Femur (tissue), 1 donor: ENCODE results near the gene CNPPD1.
"Not testable (repeated sequence)": the region's sequence is repeated elsewhere in the genome, so short reads cannot be mapped to it uniquely, and the experiment has no call there.

Source experiments
- DNase-seq: peaks from one replicate; pipeline ENCODE4 v3.0.0-alpha.2; 2017

Gene CNPPD1

DNA sequence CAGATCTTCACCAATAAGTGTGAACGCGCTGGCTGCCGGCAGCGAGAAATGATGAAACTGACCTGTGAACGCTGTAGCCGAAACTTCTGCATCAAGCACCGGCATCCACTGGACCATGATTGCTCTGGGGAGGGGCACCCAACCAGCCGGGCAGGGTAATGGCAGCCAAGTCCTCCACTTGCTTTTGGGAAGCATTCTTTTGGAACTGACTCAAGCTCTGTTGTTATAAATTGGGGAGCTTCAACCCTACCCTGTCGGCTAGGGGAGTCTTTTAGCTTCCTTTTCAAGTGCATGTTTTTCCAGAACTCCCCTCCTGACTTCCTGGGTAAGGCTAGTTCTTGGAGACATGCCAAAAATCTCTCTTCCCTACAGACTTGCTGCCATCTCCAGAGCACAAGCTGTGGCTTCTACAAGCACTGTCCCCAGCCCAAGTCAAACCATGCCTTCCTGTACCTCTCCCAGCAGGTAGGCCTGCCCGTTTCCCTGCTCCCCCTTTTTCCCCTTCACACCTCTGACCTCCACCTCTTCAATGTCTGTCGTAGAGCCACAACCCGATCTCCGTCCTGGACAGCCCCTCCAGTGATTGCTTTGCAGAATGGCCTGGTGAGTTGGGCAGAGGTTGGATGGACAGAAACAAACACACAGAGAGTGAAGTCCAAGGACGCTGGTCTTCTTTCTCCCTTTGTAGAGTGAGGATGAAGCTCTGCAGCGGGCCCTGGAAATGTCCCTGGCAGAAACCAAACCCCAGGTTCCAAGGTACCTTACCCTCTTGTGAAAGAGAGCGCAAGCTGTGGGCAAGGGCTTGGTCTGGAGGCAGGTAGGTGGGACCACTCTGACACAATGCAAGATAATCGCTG, 31.4 kb upstream of the CNPPD1 start:
- peak; percentile 22 for DNase-seq

DNA sequence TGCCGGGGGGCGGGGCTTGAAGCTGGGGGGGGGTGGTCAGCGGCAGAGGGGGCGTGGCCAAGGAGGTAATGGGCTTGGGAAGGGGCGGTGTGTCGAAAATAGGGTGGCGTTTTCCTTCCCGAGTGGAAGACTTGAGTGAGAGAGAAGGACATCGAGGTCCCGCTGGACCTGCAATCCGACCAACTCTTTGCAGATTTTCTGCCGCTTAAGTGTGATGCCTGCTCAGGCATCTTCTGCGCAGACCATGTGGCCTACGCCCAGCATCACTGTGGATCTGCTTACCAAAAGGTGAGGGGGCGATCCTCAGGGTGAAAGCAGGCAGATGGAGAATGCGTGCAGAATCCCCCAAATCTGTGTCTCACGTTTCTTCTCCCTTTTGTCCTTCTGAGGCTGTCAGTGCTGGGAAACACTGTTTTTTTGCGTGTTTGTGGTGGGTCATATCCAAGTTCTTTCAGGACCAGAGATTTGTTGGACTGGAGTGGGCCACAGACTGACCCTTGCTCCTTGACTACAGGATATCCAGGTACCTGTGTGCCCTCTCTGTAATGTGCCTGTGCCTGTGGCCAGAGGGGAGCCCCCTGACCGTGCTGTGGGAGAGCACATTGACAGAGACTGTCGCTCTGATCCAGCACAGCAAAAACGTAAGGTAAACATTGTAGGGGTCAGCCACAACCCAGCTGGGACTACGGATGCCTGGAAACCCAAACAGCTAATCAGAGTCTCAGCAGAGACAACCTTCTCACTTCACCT, 30.6 kb upstream of the CNPPD1 start:
- no peak for DNase-seq

DNA sequence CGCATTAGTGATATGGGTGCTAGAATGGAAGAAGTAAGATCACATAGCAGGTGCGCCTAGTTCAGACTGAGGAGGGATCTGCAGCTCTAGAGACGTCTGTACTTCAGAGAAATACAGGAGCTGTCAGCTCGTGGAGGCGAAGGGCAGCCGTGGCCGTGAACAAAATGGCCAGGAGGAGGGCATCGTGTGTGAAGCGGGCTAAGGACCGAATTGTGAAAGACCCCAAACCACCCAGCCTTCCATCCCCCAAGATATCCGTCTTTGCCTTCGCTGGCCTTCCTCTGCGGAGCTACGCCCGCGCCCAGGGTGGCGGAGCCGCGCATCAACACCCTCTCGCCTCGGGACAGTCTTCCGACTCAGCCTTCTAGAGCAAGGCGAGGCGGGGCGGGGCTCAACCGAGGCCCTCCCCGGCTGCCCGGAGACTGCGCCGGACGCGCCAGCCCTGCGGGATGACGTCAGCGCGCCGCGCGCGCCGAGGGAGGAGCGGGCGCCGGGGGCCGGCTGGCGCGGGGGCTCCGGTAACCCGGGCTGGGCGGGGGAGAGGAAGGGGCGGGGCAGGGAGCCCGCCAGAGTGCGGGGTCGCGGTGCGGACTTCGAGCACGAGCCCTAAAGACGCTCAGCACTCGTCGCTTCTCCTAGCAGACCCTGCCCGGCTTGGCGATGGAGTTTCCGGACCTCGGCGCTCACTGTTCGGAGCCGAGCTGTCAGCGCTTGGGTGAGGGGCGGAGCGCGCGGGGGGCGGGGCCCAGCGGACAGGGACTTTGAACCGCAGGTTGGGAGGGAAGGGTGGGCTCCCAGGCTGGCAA, 29.8 kb upstream of the CNPPD1 start, which contains the start of gene ZFAND2B:
ZFAND2B (plus strand) TSS at position 455 of the 806 bp plus-strand sequence; CDS start at position 661, 206 bp downstream.
- peak; percentile 96 for DNase-seq

DNA sequence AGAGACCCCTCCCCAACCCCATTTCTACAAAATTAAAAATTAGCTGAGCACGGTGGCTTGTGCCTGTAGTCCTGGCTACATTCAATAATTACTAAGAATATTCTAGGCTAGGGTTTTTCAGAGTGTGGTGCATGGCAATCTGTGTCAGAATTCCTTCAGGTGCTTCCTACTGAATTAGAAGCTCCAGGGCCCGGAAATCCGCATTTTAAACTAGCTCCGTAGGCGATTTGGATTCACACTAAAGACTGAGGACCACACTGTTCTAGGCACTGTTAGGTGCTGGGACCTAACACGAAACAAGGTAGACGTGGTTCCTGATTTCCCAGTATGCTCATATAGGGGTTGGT, 29.2 kb upstream of the CNPPD1 start:
- no peak for DNase-seq

DNA sequence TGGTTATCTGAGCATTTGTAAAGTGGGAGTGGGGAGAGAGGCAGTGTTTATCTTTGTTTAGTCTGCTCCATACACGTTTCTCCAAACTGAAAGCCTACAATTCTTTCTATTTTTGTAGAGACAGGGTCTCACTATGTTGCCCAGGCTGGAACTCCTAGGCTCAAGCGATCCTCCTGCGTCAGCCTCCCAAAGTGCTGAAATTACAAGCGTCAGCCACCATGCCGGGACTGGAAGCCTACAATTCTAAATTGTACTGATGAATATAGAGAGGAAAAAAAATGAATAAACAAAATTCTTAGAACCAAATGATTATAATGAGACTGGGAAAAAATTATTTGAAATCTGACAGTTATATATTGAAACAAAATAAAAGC, 28.4 kb upstream of the CNPPD1 start:
- DNase-seq: no peak

DNA sequence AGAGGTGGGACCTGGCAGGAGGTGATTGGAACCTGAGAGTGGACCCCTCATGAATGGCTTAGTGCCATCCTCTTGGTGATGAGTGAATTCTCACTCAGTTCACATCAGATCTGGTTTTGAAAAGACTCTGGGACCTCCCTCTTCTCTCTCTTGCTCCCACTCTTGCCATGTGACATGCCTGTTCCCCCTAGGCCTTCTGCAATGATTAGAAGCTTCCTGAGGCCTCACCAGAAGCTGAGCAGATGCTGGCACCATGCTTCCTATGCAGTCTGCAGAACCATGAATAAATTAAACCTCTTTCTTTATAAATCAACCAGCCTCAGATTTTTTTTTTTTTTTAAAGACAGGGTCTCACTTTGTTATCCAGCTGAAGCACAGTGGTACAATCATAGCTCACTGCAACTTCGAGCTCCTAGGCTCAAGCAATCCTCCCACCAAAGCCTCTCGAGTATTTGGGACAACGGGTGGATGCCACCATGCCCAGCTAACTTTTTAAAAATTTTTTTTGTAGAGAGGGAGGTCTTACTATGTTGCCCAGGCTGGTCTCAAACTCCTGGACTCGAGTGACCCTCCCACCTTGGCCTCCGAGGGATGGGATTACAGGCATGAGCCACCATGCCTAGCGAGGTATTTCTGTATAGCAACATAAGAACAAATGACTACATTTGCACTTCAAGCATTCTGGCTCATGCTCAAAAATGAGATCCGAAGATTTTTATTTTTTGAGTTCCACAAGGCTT, 27.9 kb upstream of the CNPPD1 start:
- DNase-seq: no peak

DNA sequence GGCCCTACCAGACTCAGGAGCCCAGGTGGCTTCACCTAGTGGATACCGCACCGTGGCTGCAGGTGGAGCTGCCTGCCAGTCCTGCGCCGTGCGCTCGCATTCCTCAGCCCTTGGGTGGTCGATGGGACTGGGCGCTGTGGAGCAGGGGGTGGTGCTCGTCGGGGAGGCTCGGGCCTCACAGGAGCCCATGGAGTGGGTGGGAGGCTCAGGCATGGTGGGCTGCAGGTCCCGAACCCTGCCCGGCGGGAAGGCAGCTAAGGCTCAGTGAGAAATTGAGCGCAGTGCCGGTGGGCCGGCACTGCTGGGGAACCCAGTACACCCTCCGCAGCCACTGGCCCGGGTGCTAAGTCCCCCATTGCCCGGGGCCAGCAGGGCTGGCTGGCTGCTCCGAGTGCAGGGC, 24.6 kb upstream of the CNPPD1 start:
- not testable (repeated sequence) for DNase-seq

DNA sequence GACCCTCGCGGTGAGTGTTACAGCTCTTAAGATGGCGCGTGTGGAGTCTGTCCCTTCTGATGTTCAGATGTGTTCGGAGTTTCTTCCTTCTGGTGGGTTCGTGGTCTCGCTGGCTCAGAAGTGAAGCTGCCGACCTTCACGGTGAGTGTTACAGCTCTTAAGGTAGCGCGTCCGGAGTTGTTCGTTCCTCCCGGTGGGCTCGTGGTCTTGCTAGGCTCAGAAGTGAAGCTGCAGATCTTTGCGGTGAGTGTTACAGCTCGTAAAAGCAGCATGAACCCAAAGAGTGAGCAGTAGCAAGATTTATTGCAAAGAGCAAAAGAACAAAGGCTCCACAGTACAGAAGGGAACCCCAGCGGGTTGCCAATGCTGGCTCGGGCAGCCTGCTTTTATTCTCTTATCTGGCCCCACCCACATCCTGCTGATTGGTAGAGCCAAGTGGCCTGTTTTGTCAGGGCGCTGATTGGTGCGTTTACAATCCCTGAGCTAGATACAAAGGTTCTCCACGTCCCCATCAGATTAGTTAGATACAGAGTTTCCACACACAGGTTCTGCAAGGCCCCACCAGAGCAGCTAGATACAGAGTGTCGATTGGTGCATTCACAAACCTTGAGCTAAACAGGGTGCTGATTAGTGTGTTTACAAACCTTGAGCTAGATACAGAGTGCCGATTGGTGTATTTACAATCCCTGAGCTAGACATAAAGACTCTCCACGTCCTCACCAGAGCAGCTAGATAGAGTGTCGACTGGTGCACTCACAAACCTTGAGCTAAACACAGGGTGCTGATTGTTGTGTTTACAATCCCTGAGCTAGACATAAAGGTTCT, 24.0 kb upstream of the CNPPD1 start:
- not testable (repeated sequence) for DNase-seq

DNA sequence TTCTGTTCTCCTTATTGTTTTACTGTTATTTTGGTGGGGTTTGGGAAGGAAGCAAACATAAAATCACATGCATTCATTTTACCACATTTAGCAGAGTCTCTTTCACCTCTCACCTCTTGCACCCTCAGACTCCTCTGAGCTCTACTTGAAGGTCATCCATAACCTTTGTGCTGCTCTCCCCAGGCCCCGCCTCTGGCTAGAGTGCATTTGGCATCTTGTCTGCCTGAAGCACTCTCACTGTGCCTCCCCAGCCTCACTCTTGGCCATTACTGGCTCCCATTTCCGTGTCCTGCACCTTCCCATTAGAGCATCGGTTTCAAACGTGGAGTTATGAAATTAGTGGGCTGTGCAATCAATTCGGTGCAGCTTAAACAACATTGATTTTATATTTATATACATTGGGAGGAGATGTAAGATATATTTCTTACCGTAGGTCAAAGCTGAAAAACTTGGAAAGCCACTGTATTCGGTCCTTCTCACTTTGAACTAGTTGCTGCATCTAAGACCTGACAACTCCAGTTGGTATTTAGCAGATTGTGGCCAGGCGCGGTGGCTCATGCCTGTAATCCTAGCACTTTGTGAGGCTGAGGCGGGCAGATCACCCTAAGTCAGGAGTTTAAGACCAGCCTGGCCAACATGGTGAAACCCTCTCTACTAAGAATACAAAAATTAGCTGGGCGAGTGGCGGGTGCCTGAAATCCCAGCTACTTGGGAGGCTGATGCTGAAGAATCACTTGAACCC, 22.9 kb upstream of the CNPPD1 start:
- no peak for DNase-seq

DNA sequence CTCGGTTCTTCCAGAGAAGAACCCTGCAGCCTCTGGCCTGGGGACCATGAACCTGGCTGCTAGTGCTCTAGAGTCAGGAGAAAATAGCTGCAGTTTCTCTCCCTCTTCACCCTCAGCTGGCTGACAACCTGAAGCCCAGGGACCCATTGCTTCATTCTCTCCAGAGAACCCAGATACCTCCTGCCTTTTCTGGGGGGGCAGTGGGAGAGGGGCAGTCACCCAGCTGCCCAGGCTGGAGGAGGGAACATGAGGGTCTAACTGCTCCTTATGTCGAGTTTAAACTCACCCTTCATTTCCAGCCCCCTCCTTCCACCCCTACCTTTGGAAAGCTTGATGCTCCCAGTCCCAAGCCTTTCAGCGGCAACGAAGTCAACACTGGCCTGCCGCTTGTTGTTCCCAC, 22.2 kb upstream of the CNPPD1 start:
- DNase-seq: no peak

DNA sequence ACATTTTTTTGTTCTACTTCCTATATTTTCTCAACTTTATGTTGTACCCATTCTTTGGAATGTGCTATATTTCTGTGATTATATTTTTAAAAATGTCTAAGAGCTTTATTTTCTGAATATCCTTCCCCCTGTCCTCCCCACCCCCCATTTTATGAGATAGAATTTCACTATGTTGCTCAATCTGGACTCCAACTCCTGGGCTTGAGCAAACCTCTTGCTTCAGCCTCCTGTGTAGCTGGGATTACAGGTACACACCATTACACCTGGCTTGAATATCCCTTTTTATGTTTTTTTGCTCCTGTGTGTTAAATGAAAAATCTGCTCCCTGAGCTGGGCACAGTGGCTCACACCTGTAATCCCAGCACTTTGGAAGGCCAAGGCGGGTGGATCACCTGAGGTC, 20.7 kb upstream of the CNPPD1 start:
- DNase-seq: no peak

DNA sequence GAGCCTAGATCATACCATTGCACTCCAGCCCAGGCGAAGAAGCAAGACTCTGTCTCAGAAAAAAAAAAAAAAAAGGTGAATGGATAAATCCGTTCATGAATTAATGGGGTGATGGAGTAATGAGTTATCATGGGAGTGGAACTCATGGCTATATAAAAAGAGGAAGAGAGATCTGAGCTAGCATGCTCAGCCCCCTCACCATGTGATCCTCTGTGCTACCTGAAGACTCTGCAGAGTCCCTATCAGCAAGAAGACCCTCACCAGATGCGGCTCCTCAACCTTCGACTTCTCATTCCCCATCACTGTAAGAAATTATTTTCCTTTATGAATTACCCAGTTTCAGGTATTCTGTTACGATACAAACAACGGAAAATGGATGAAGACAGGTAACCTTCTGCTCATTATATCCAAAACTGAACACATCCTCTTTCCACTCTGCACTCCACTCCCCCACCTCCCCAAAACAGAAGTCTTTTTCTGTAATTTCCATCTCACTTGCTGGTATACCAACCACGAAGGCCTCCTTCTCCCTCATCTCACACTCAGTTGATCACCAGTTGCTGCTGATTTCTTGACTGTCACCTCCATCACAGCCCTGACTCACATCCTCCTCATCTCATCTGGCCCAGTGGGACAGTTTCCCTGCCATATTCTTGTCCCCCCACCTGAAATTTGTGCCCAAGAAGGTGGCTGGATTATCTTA, 10.2 kb upstream of the CNPPD1 start:
- DNase-seq: no peak

DNA sequence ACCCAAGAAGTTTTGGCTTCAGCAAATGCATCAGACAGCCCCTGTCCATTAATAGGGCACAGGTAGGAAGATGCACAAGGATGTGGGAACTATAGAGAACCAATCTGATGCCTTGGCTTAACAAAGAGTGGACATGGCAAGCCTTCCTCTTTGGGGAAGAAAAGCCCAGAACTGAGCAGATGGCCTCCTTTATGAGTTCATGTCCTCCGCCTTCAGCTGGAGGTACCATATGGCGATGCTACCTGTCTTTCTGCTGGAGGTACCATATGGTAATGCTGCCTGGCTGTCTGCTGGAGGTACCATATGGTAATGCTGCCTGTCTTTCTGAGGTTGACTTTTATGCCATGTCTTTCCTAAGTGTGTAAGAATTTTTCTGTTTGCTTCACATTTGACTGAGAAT, 7.4 kb upstream of the CNPPD1 start:
- DNase-seq: no peak

DNA sequence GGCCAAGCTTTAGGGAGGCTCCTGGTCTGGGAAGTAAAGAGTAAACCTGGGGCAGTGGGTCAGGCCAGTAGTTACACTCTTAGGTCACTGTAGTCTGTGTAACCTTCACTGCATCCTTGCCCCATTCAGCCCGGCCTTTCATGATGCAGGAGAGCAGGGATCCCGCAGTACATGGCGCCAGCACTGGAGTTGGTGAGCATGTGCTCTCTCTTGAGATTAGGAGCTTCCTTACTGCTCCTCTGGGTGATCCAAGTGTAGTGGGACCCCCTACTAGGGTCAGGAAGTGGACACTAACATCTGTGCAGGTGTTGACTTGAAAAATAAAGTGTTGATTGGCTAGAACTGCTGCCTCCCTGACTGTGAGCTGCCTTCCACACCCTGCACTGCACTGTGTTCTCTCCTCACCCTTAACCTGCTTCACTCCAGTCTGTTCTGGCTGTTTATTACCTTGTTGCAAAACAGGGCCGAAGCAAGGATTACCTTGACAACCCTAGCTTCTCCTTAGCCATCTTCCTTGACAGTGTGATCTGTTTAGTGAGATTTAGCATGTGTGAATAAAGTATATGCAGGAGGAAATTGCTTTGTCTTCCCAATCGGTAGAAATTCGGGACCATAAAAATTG, 6.5 kb upstream of the CNPPD1 start:
- no peak for DNase-seq

DNA sequence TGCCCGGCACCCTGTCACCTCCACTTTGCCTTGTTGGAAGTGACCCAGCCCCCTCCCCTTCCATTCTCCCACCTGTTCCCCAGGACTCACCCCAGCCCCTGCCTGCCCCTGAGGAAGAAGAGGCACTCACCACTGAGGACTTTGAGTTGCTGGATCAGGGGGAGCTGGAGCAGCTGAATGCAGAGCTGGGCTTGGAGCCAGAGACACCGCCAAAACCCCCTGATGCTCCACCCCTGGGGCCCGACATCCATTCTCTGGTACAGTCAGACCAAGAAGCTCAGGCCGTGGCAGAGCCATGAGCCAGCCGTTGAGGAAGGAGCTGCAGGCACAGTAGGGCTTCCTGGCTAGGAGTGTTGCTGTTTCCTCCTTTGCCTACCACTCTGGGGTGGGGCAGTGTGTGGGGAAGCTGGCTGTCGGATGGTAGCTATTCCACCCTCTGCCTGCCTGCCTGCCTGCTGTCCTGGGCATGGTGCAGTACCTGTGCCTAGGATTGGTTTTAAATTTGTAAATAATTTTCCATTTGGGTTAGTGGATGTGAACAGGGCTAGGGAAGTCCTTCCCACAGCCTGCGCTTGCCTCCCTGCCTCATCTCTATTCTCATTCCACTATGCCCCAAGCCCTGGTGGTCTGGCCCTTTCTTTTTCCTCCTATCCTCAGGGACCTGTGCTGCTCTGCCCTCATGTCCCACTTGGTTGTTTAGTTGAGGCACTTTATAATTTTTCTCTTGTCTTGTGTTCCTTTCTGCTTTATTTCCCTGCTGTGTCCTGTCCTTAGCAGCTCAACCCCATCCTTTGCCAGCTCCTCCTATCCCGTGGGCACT, 5.8 kb upstream of the CNPPD1 start:
- no peak for DNase-seq

DNA sequence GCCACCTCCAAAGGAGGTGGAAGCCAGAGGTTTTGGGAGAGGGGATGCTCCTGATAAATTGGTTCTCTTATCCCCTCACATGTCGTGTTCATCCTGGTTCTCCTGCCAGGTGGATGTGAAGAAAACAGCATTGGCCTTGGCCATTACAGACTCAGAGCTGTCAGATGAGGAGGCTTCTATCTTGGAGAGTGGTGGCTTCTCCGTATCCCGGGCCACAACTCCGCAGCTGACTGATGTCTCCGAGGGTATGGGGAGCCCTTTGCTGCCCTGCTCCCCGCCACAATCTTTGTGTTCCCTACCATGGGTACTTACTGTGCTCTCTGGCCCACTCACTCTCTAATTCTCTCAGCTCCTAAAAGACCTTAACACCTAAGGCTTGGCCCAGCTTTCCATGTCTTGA, 4.8 kb upstream of the CNPPD1 start:
- no peak for DNase-seq

DNA sequence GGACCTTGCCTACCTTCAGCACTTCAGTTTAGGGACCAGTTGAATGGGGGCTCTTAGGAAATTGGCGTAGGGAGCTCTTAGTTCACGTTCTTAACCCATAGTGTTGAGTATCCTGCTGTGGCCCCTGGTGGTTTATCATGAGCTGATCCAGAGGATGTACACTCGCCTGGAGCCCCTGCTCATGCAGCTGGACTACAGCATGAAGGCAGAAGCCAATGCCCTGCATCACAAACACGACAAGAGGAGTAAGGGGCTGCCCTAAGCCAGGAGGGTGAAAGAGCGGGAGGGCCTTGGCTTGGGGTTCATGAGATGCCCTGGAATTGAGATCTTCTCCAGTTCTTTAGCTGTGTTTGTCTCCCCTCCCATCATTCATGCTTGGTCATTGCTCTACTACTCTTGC, 4.2 kb upstream of the CNPPD1 start:
- DNase-seq: no peak

DNA sequence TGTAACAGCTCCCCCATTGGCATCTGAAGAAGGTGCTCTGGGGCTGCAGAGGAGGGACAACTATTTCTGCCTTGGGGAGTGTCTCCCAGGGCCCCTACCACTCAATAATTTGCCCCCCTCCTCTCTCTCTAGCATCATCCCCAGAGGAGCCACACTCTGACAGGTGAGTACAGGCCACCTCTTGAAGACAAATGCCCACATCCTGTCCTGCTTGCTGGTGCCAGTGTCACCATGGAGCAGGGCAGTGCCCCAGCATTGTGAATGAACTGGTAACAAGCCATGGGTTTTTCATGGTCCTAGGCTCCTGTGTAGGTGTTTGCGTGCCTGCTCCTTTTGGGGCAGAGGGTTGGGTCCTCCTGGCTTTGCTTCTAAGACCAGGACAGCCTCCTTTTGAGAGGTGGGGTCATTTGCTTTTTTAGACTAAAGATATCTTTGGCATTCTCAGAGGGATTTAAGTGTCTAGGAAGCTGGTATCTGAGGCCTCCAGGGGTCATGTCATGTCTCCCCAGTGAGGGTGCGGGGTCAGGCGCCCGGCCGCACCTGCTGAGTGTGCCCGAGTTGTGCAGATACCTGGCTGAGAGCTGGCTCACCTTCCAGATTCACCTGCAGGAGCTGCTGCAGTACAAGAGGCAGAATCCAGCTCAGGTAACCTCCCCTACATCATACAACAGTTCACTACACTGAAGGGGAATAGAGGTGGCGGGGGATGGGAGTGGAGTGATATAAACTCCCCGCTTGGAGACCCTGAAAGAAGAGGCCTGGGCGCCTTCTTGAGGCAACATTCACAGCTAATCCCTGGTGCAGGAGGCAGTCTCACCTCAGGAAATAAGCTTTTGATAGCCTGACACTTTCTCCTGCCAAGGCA, 3.1 kb upstream of the CNPPD1 start:
- DNase-seq: no peak
